ENCODE measurements around the gene INSR.

DNA sequence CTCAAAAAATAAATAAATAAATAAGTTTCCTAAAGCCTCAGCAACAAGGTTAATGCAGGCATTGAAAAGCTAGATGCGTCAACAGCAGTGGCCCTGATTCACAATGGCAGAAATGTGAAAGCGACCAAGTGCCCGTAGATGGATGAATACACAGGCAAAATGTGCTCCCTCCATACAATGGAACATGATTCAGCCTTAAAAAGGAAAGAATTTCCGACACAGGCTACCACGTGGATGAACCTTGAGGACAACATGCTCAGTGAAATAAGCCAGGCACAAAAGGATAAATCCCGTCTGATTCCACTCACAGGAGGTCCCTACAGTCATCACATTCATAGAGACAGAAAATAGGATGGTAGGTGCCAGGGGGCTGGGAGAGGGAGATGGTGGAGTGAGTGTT is 31.7 kb downstream of the INSR start:
- TF ChIP-seq POLR2A (IDR thresholded peaks at IDR 0.05) (no peak), CTCF (IDR thresholded peaks at IDR 0.05 in 4 of 5, conservative IDR thresholded peaks at IDR 0.05 in 1 of 5) (no peak)

Data from gastrocnemius medialis (tissue), 4 donors.